ENCODE measurements around the gene HECTD3. TPM values are rescaled to one million over a fixed set of nuclear protein-coding genes. Genes with fewer than 3 reads are reported as not detected.

The HECTD3 gene
- polyA plus RNA-seq = 28.1 to 38.2 TPM (median 34.9 TPM) in 3 replicates
- 18.6 TPM for polyA plus RNA-seq (2011; ENCODE audit: low read depth)
- polyA plus RNA-seq (2011; cell fraction: cytosol; rRNA removed) = 29.1 and 35.1 TPM in 2 replicates
- polyA plus RNA-seq (2011; cell fraction: nucleus; rRNA removed) = 71.8 and 72.6 TPM in 2 replicates
- 21.5 and 28.9 TPM in 2 replicates for polyA plus RNA-seq (2012; ENCODE audit: low replicate concordance)
- polyA minus RNA-seq = 51.7 to 64.3 TPM (median 52.0 TPM) in 3 replicates
- polyA minus RNA-seq (2011; cell fraction: cytosol; rRNA and poly(A)+ RNA removed) = 43.5 TPM
- 20.3 and 23.7 TPM in 2 replicates for polyA minus RNA-seq (2011; cell fraction: nucleus; rRNA and poly(A)+ RNA removed)

GRCh38 chr1:45010855-45011811, at the start of gene HECTD3:
Gene HECTD3, minus strand, starts transcription at chr1:45011324. Its CDS starts 67 bp downstream, at chr1:45011257.
- peaks cover 26% of the 10 kb centered on the region for H3K79me2 ChIP-seq (ENCODE audit: control insufficient read depth, insufficient read depth, low read length)
- DNase-seq (ENCODE audit: low read depth, low spot score) = no peak
- H3K4me3 ChIP-seq (ENCODE audit: control insufficient read depth in 2 of 3, extremely low read depth in 1 of 3, insufficient read depth in 2 of 3, low read depth in 1 of 3, low read length in 3 of 3) = peak within 1 kb of the TSS; percentile 76 to 94 (median 93)
- dilution Hi-C loops (cut with MboI; ENCODE audit: extremely low pct_ligation_motif_present, low sequenced_read_pairs) = no loop called here
- H2AFZ ChIP-seq (ENCODE audit: control insufficient read depth, low read length) = peak within 1 kb of the TSS; percentile 99
- FAIRE-seq = no peak
- H3K27ac ChIP-seq (ENCODE audit: control insufficient read depth, insufficient read depth, low read length) = peak within 1 kb of the TSS; percentile 88
- no peaks in the 10 kb centered on the region for H3K27me3 ChIP-seq (ENCODE audit: control insufficient read depth, extremely low read depth, insufficient read depth, low read length)
- H3K9me3 ChIP-seq (ENCODE audit: control insufficient read depth, low read depth, low read length) = no peaks in the 10 kb centered on the region
- H3K4me1 ChIP-seq (ENCODE audit: control insufficient read depth, extremely low read depth, insufficient read depth, low read length) = peaks cover 21% of the 10 kb centered on the region
- H3K36me3 ChIP-seq (ENCODE audit: control insufficient read depth in 2 of 2, extremely low read depth in 1 of 2, insufficient read depth in 2 of 2, low read length in 2 of 2) = peaks cover 27 to 38% of the 10 kb centered on the region in 2 experiments
- TF ChIP-seq EZH2 (IDR thresholded peaks at IDR 0.05; ENCODE audit: low read length) (no peak), CTCF (optimal IDR thresholded peaks at IDR 0.05 in 1 of 3, IDR thresholded peaks at IDR 0.05 in 1 of 3, conservative IDR thresholded peaks at IDR 0.05 in 1 of 3; ENCODE audit: extremely low read depth in 1 of 3, insufficient read depth in 2 of 3, low read length in 3 of 3) (no peak)
- H4K20me1 ChIP-seq (ENCODE audit: control insufficient read depth, extremely low read depth, insufficient read depth, low read length) = no peaks in the 10 kb centered on the region
- H3K9me1 ChIP-seq (ENCODE audit: control insufficient read depth, extremely low read depth, insufficient read depth, low read length) = no peaks in the 10 kb centered on the region
- peak within 1 kb of the TSS; percentile 86 for H3K9ac ChIP-seq (ENCODE audit: control insufficient read depth, extremely low read depth, insufficient read depth, low read length)
- peak within 1 kb of the TSS; percentile 99 for H3K4me2 ChIP-seq (ENCODE audit: control insufficient read depth, extremely low read depth, insufficient read depth, low read depth, low read length)

- Histone ChIP-seq H3K9me1 (ENCODE audit: control insufficient read depth, extremely low read depth, insufficient read depth, low read length) (no peaks in the 10 kb centered on the region), H3K9me3 (ENCODE audit: control insufficient read depth, low read depth, low read length) (no peaks in the 10 kb centered on the region), H3K4me2 (ENCODE audit: control insufficient read depth, extremely low read depth, insufficient read depth, low read depth, low read length) (no peak overlapping the region), H2AFZ (ENCODE audit: control insufficient read depth, low read length) (no peak overlapping the region), H3K27ac (ENCODE audit: control insufficient read depth, insufficient read depth, low read length) (no peak overlapping the region), H4K20me1 (ENCODE audit: control insufficient read depth, extremely low read depth, insufficient read depth, low read length) (no peaks in the 10 kb centered on the region), H3K27me3 (ENCODE audit: control insufficient read depth, extremely low read depth, insufficient read depth, low read length) (no peaks in the 10 kb centered on the region), H3K9ac (ENCODE audit: control insufficient read depth, extremely low read depth, insufficient read depth, low read length) (no peak overlapping the region), H3K4me3 (ENCODE audit: control insufficient read depth in 2 of 3, extremely low read depth in 1 of 3, insufficient read depth in 2 of 3, low read depth in 1 of 3, low read length in 3 of 3) (no peak overlapping the region), H3K36me3 (ENCODE audit: control insufficient read depth in 2 of 2, extremely low read depth in 1 of 2, insufficient read depth in 2 of 2, low read length in 2 of 2) (no peaks in the 10 kb centered on the region), H3K79me2 (ENCODE audit: control insufficient read depth, insufficient read depth, low read length) (no peaks in the 10 kb centered on the region), H3K4me1 (ENCODE audit: control insufficient read depth, extremely low read depth, insufficient read depth, low read length) (no peaks in the 10 kb centered on the region)
- TF ChIP-seq EZH2 (IDR thresholded peaks at IDR 0.05; ENCODE audit: low read length) (no peak), CTCF (optimal IDR thresholded peaks at IDR 0.05 in 1 of 3, IDR thresholded peaks at IDR 0.05 in 1 of 3, conservative IDR thresholded peaks at IDR 0.05 in 1 of 3; ENCODE audit: extremely low read depth in 1 of 3, insufficient read depth in 2 of 3, low read length in 3 of 3) (no peak)
- FAIRE-seq (no peak), DNase-seq (ENCODE audit: low read depth, low spot score) (no peak)
- dilution Hi-C loops (cut with MboI; ENCODE audit: extremely low pct_ligation_motif_present, low sequenced_read_pairs) = no loop called here
These were observed 48.7 kb upstream of the HECTD3 start for GRCh38 chr1:45059829-45060228.

Measured in keratinocyte (primary cell).